HL-60 (cell line): ENCODE measurements around the gene SMAP2.

Experiments used
- DNase-seq, 2 experiments: peaks; one replicate each; pipeline ENCODE4 v3.0.0-alpha.2; 2010 to 2020; ENCODE audit warnings: low read depth in 1 of 2, low spot score in 1 of 2
- H3K27ac ChIP-seq: fragments of 250-450 bp; sonication (Bioruptor Pico); replicated peaks from 2 replicates; pipeline ENCODE4 v1.5.1; 2020; ENCODE audit warnings: mild to moderate bottlenecking, moderate library complexity
- H3K27me3 ChIP-seq: fragments of 250-450 bp; sonication (Bioruptor Pico); 2 replicates; pipeline ENCODE4 v1.5.1; 2021; ENCODE audit warnings: mild to moderate bottlenecking, moderate library complexity; ENCODE audit not compliant: insufficient read depth, poor library complexity, severe bottlenecking
- H3K4me3 ChIP-seq: replicated peaks from 2 replicates; pipeline ENCODE4 v1.5.1; 2011; ENCODE audit warnings: mild to moderate bottlenecking, control low read depth, low read length; ENCODE audit not compliant: insufficient read depth
- CTCF ChIP-seq: IDR thresholded peaks from one replicate; pipeline ENCODE4 v1.5.1; 2011; ENCODE audit warnings: low read length, control low read depth, inconsistent platforms; ENCODE audit not compliant: insufficient read depth
- GABPA ChIP-seq: IDR thresholded peaks from 2 replicates; pipeline ENCODE4 v1.6.1; 2012; ENCODE audit warnings: low read depth
- POLR2AphosphoS5 ChIP-seq: IDR thresholded peaks from 2 replicates; pipeline ENCODE4 v1.6.1; 2012; ENCODE audit warnings: low read depth
- REST ChIP-seq: IDR thresholded peaks from 2 replicates; pipeline ENCODE4 v1.6.1; 2012; ENCODE audit warnings: low read depth; ENCODE audit not compliant: insufficient replicate concordance
- SPI1 ChIP-seq: IDR thresholded peaks from 2 replicates; pipeline ENCODE4 v1.6.1; 2012; ENCODE audit warnings: low read depth, mild to moderate bottlenecking, borderline replicate concordance

SMAP2 gene

GRCh38 chr1:40395190-40396175 is 22.0 kb downstream of the SMAP2 start:
- Histone ChIP-seq H3K27me3 (no peaks in the 10 kb centered on the region), H3K4me3 (no peak overlapping the region), H3K27ac (peak overlapping the region; percentile 79)
- DNase-seq = no peak
- TF ChIP-seq GABPA = no peak
- TF ChIP-seq POLR2AphosphoS5 = no peak
- TF ChIP-seq SPI1 = no peak
- TF ChIP-seq CTCF = no peak
- TF ChIP-seq REST = no peak

- peak overlapping the region; percentile 79 for H3K27ac ChIP-seq
- no peaks in the 10 kb centered on the region for H3K27me3 ChIP-seq
- DNase-seq = peak; percentile 83 to 90
- H3K4me3 ChIP-seq = no peak overlapping the region
- no peak for TF ChIP-seq REST
- TF ChIP-seq POLR2AphosphoS5 = peak; percentile 51; the same call in 1 of the 2 replicates
These were observed 22.9 kb downstream of the SMAP2 start for GRCh38 chr1:40396420-40396819.

- no peaks in the 10 kb centered on the region for H3K27me3 ChIP-seq
- no peak overlapping the region for H3K4me3 ChIP-seq
- no peak for DNase-seq
- peak overlapping the region; percentile 79 for H3K27ac ChIP-seq
- TF ChIP-seq CTCF = no peak
- peak; percentile 69; the same call in 1 of the 2 replicates for TF ChIP-seq SPI1
These were observed 23.7 kb downstream of the SMAP2 start for GRCh38 chr1:40397258-40397657.

- Histone ChIP-seq H3K4me3 (no peak overlapping the region), H3K27ac (no peak overlapping the region), H3K27me3 (no peaks in the 10 kb centered on the region)
- no peak for DNase-seq
- TF ChIP-seq GABPA (no peak), CTCF (no peak), REST (no peak), SPI1 (no peak), POLR2AphosphoS5 (no peak)
These were observed 26.6 kb downstream of the SMAP2 start for GRCh38 chr1:40399984-40400704.
